A549 (cell line): ENCODE data around the gene DOK4. TPM values are rescaled to one million over a fixed set of nuclear protein-coding genes. Genes with fewer than 3 reads are reported as not detected.

Experiments used
- ATAC-seq, 2 experiments: fragments of 200-7000 bp in 1 of 2; fragments of >200 bp in 1 of 2; cut with Nextera tagmentation in 1 of 2; cut with Tn5 transposase in 1 of 2; 3 replicates each; pipeline versions ENCODE4 v1.8.0 to v1.9.1; 2018 to 2020; ENCODE audit warnings: mild to moderate bottlenecking in 1 of 2, moderate library complexity in 1 of 2
- CTCF ChIA-PET: fragments of 300-600 bp; sonication (Branson Sonifier 250); formaldehyde crosslinking; extraction: SDS; loops from one replicate; lab custom pipeline; 2021; ENCODE audit warnings: antibody characterized with exemption, inconsistent platforms; lab: Yijun Ruan, JAX
- POLR2A ChIA-PET: fragments of 350-600 bp; formaldehyde crosslinking; extraction: SDS; loops from one replicate; lab custom pipeline; 2021; ENCODE audit warnings: antibody characterized with exemption, inconsistent platforms; lab: Yijun Ruan, JAX
- DNase-seq, 2 experiments: peaks; one replicate each; pipeline versions ENCODE4 v3.0.0 to v3.0.0-alpha.2; 2011 to 2016; ENCODE audit warnings: low read depth in 1 of 2, low spot score in 1 of 2
- FAIRE-seq: peaks from 2 replicates; lab custom pipeline; 2011; peaks lifted over from hg19 to GRCh38; lab: Jason Lieb, UNC
- H3K27ac ChIP-seq, 2 experiments: fragments of >200 bp; sonication (Bioruptor Twin); formaldehyde crosslinking; 3 replicates each; pipeline ENCODE4 v1.5.1; 2016 to 2017
- H3K4me1 ChIP-seq: fragments of >200 bp; sonication (Bioruptor Twin); formaldehyde crosslinking; 3 replicates; pipeline ENCODE4 v1.6.1; 2016
- H3K4me2 ChIP-seq: fragments of >200 bp; sonication (Bioruptor Twin); formaldehyde crosslinking; 3 replicates; pipeline ENCODE4 v1.6.1; 2016
- H3K4me3 ChIP-seq: fragments of >200 bp; sonication (Bioruptor Twin); formaldehyde crosslinking; 3 replicates; pipeline ENCODE4 v1.5.1; 2016
- H3K9me3 ChIP-seq: fragments of >200 bp; sonication (Bioruptor Twin); formaldehyde crosslinking; 3 replicates; pipeline ENCODE4 v1.6.1; 2016
- CEBPB ChIP-seq, 2 experiments: fragments of >200 bp in 1 of 2; sonication (Bioruptor Twin) in 1 of 2; formaldehyde crosslinking in 1 of 2; IDR thresholded peaks; 2 replicates each; pipeline ENCODE4 v1.6.1; 2012 to 2016
- CHD4 ChIP-seq: fragments of 200-600 bp; sonication (generic); IDR thresholded peaks from 2 replicates; pipeline ENCODE4 v1.6.1; 2016; ENCODE audit warnings: antibody characterized with exemption, mild to moderate bottlenecking, borderline replicate concordance
- JUN ChIP-seq, 2 experiments: fragments of >200 bp; sonication (Bioruptor Twin); formaldehyde crosslinking; IDR thresholded peaks; 2 replicates in 1 of 2; 3 replicates in 1 of 2; pipeline ENCODE4 v1.6.1; 2016 to 2017
- KDM1A ChIP-seq: fragments of 200-600 bp; sonication (generic); IDR thresholded peaks from 2 replicates; pipeline ENCODE4 v1.6.1; 2016; ENCODE audit warnings: low read depth, mild to moderate bottlenecking
- KDM5A ChIP-seq: fragments of 200-600 bp; sonication (generic); IDR thresholded peaks from 2 replicates; pipeline ENCODE4 v1.6.1; 2016; ENCODE audit warnings: antibody characterized with exemption, mild to moderate bottlenecking
- MAFK ChIP-seq: fragments of 450-650 bp; IDR thresholded peaks from 2 replicates; pipeline ENCODE4 v1.6.1; 2014; ENCODE audit not compliant: partially characterized antibody
- MAZ ChIP-seq: fragments of 150-350 bp; IDR thresholded peaks from 2 replicates; pipeline ENCODE4 v1.6.1; 2014; ENCODE audit warnings: antibody characterized with exemption, low read depth, low read length, borderline replicate concordance
- POLR2A ChIP-seq: IDR thresholded peaks from 2 replicates; pipeline ENCODE4 v1.6.1; 2012; ENCODE audit warnings: mild to moderate bottlenecking, low read length
- RARB ChIP-seq: fragments of 250-450 bp; sonication (Bioruptor Pico); IDR thresholded peaks from 2 replicates; pipeline ENCODE4 v1.8.0; 2021; ENCODE audit warnings: mild to moderate bottlenecking, moderate library complexity
- TP53 ChIP-seq: fragments of 250-450 bp; sonication (Bioruptor Pico); IDR thresholded peaks from 2 replicates; pipeline ENCODE4 v1.5.0; 2021; ENCODE audit warnings: mild to moderate bottlenecking, moderate library complexity
- ZC3H11A ChIP-seq: fragments of 450-650 bp; IDR thresholded peaks from 2 replicates; pipeline ENCODE4 v1.6.1; 2014; ENCODE audit warnings: antibody characterized with exemption, mild to moderate bottlenecking
- ZFP36 ChIP-seq: fragments of 450-650 bp; IDR thresholded peaks from 2 replicates; pipeline ENCODE4 v1.6.1; 2014; ENCODE audit warnings: borderline replicate concordance; ENCODE audit not compliant: partially characterized antibody
- WGBS: methylation state at CpG from one replicate; pipeline ENCODE4 v1.1.6; 2017; ENCODE audit errors: missing lambda C conversion rate; 5-methylcytosine and 5-hydroxymethylcytosine counted together
- polyA plus RNA-seq, 4 experiments: library from polyadenylated mRNA; depleted of rRNA in 3 of 4; stranded (reverse); fragments of >200 nt; fragmentation: RNase III in 1 of 4; extraction: RNeasy Plus Mini Kit Qiagen cat#74134 plus additional on column Dnase treatment in 1 of 4; gene quantifications; 2 replicates in 3 of 4; 3 replicates in 1 of 4; pipeline ENCODE4 v1.2.3, GENCODE V29; 2011 to 2017
- TF ChIP-seq, protein P1 (sequence below): fragments of 200-600 bp; sonication (generic); IDR thresholded peaks from 2 replicates; pipeline ENCODE4 v1.6.1; 2016; ENCODE audit warnings: antibody characterized with exemption, mild to moderate bottlenecking, moderate library complexity
- TF ChIP-seq, protein P2 (sequence below): IDR thresholded peaks from 2 replicates; pipeline ENCODE4 v1.6.1; 2012

Gene DOK4
- polyA plus RNA-seq, 2 of the 4 experiments (the other 2 are of a cell fraction), result 70.3 to 85.4 TPM

DNA sequence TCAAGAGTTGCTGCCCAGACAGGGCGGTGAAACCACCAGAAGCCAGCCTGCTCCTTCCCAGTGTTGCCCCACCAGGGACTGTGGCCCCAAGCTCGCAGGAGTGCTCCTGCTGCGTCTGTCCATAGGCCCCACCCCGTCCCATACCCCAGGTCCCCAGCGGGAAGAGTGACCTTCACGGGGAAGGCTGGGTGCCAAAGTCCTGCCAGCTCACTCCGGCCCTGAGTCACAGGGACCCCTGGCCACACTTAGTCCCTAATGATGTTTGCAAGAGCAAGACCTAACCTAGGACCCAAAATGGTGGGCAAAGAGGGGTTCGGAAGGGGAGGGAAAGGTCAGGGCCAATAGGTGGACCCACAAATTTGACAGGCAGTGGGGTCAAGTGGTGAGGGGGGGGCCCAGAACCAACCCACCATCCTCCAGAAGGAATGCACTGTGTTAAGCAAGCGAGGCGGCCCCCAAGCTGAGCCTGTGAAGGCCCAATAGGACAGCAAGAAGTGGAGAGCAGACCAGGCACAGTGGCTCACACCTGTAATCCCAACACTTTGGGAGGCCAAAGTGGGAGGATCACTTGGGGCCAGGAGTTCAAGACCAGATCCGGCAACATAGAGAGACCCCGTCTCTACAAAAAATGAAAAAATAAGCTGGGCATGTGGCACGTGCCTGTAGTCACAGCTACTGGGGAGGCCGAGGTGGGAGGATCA is 3.3 kb downstream of the DOK4 start (continued):
- TF ChIP-seq, protein P1, sequence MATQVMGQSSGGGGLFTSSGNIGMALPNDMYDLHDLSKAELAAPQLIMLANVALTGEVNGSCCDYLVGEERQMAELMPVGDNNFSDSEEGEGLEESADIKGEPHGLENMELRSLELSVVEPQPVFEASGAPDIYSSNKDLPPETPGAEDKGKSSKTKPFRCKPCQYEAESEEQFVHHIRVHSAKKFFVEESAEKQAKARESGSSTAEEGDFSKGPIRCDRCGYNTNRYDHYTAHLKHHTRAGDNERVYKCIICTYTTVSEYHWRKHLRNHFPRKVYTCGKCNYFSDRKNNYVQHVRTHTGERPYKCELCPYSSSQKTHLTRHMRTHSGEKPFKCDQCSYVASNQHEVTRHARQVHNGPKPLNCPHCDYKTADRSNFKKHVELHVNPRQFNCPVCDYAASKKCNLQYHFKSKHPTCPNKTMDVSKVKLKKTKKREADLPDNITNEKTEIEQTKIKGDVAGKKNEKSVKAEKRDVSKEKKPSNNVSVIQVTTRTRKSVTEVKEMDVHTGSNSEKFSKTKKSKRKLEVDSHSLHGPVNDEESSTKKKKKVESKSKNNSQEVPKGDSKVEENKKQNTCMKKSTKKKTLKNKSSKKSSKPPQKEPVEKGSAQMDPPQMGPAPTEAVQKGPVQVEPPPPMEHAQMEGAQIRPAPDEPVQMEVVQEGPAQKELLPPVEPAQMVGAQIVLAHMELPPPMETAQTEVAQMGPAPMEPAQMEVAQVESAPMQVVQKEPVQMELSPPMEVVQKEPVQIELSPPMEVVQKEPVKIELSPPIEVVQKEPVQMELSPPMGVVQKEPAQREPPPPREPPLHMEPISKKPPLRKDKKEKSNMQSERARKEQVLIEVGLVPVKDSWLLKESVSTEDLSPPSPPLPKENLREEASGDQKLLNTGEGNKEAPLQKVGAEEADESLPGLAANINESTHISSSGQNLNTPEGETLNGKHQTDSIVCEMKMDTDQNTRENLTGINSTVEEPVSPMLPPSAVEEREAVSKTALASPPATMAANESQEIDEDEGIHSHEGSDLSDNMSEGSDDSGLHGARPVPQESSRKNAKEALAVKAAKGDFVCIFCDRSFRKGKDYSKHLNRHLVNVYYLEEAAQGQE, result no peak
- TF ChIP-seq ZC3H11A, result no peak
- no peak for TF ChIP-seq ZFP36

DNA sequence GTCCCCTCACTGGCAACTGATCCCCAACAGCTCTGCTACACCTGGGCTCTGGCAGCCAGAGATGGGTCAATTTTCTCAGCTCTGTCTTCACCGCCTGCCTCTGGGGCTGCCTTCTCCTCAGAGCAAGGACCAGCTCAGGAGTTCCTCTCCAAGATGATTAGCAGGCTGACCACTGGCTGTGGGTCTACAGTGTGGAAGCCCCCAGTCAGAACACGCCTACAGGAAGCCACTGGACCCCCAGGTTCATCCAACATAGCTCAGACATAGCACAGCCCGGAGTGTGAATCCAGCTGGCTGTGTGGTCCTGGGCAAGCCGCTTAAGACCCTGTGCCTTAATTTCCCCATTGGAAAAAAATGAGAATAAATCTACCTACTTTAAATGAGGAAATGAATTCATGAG is 4.9 kb downstream of the DOK4 start:
- Histone ChIP-seq H3K27ac (peak overlapping the region; percentile 96 to 98), H3K4me1 (peaks cover 82% of the 10 kb centered on the region), H3K9me3 (no peaks in the 10 kb centered on the region), H3K4me2 (peak overlapping the region; percentile 93; the same call in 1 of the 3 replicates), H3K4me3 (no peak overlapping the region)
- DNase-seq, result no peak
- WGBS, result 95% methylated on average over 4 of the region's 4 CpGs
- ATAC-seq, result no peak
- no peak for FAIRE-seq
- ChIA-PET POLR2A (interaction anchor here (1.1 to 2.4 kb wide), 3 partner anchors 10 to 34 kb away, joined by 9 to 15 read pairs (median 11); partner anchors contain the start of genes CIAPIN1, COQ9 and POLR2C), CTCF (interaction anchor here (0.9 to 3.9 kb wide), 7 partner anchors 15 to 65 kb away, joined by 3 to 31 read pairs (median 5); partner anchors contain the start of gene POLR2C)
- no peak for TF ChIP-seq MAZ
- TF ChIP-seq KDM1A, result no peak
- TF ChIP-seq, protein P2, sequence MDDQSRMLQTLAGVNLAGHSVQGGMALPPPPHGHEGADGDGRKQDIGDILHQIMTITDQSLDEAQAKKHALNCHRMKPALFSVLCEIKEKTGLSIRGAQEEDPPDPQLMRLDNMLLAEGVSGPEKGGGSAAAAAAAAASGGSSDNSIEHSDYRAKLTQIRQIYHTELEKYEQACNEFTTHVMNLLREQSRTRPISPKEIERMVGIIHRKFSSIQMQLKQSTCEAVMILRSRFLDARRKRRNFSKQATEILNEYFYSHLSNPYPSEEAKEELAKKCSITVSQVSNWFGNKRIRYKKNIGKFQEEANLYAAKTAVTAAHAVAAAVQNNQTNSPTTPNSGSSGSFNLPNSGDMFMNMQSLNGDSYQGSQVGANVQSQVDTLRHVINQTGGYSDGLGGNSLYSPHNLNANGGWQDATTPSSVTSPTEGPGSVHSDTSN, result no peak
- TF ChIP-seq CHD4, result no peak
- no peak for TF ChIP-seq RARB (CRISPR knock-in tag)
- no peak for TF ChIP-seq CEBPB (IDR thresholded peaks at IDR 0.05)
- TF ChIP-seq ZC3H11A, result no peak
- no peak for TF ChIP-seq TP53 (CRISPR knock-in tag)
- no peak for TF ChIP-seq POLR2A
- TF ChIP-seq KDM5A, result no peak
- no peak for TF ChIP-seq MAFK

DNA sequence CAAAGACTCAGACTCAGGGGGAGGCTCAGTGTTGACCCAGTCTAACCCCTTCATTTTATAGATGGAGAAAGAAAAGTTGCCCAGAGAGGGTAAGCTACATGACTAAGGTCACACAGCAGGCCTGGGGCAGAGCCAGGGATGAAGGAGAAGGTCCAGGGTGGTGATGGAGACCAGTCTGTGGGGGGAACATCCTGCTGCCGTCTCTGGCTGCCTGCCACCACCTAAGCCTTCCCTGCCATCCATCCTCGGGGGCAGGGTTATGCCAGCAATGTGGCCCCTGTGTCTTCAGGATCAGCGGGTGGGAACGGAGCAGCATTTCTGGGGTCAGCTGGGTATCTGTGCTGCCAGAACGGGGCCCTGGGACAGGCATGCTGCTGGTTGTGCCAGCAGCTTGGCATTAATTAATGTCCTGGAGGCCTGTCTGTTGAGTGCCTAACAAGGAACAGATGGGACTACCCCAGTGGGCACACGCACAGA is 5.5 kb downstream of the DOK4 start:
- ChIA-PET POLR2A (interaction anchor here (1.0 to 2.4 kb wide), 5 partner anchors 9 to 39 kb away, joined by 4 to 15 read pairs (median 9); partner anchors contain the start of genes CIAPIN1, COQ9 and POLR2C), CTCF (interaction anchor here (0.8 to 3.9 kb wide), 7 partner anchors 15 to 63 kb away, joined by 3 to 31 read pairs (median 5); partner anchors contain the start of gene POLR2C)

More for the DNA sequence above, 5.5 kb downstream of the DOK4 start:
- no peak for FAIRE-seq
- ATAC-seq, result no peak
- Histone ChIP-seq H3K9me3 (no peaks in the 10 kb centered on the region), H3K27ac (peak overlapping the region; percentile 96 to 98), H3K4me2 (peak overlapping the region; percentile 93), H3K4me3 (0 out of 3 replicates have a peak overlapping the region, but pooled peaks have one; percentile 48), H3K4me1 (peaks cover 88% of the 10 kb centered on the region)
- TF ChIP-seq JUN (IDR thresholded peaks at IDR 0.05), result peak in 1 of 2 experiments; percentile 52; a peak in 1 of 5 replicates
- TF ChIP-seq MAZ, result no peak
- TF ChIP-seq KDM1A, result peak; percentile 92; the same call in 1 of the 2 replicates
- TF ChIP-seq ZFP36, result peak; percentile 84
- no peak for DNase-seq
- WGBS, result 78% methylated on average over 6 of the region's 6 CpGs
